ENCODE data around the gene DPP7. TPM values are rescaled to one million over a fixed set of nuclear protein-coding genes. Genes with fewer than 3 reads are reported as not detected.
A peak's percentile ranks its signal among the peaks of the same experiment; 100 is the strongest.

The DPP7 gene
- total and polyA plus RNA-seq, 2 experiments from 2014 or later, result 19.7 to 26.8 TPM

- peak; percentile 89 for ATAC-seq
- TF ChIP-seq EZH2phosphoT487 (IDR thresholded peaks at IDR 0.05; ENCODE audit: unreplicated experiment) (no peak), NANOG (IDR thresholded peaks at IDR 0.05; ENCODE audit: borderline replicate concordance) (no peak), POLR2AphosphoS5 (IDR thresholded peaks at IDR 0.05; ENCODE audit: low read depth) (peak; percentile 83), CREB1 (CRISPR knock-in tag; IDR thresholded peaks at IDR 0.05; ENCODE audit: low read depth) (peak; percentile 82)
- Mint-ChIP-seq H3K4me1 (peaks cover 15% of the 10 kb centered on the region), H3K27me3 (ENCODE audit: insufficient read depth, low read depth, poor library complexity) (peaks cover 23% of the 10 kb centered on the region), H3K9me3 (peaks cover 4% of the 10 kb centered on the region; the same call in 1 of the 3 replicates), H3K36me3 (ENCODE audit: low read depth) (peaks cover 9% of the 10 kb centered on the region; the same call in 1 of the 3 replicates), H3K4me3 (peak within 1 kb of the TSS; percentile 92), H3K27ac (no peak within 1 kb of the TSS; the same call in none of the 2 replicates)
- Histone ChIP-seq H4K20me1 (replicated peaks; ENCODE audit: insufficient read depth) (no peaks in the 10 kb centered on the region; the same call in 1 of the 2 replicates), H2AFZ (peak within 1 kb of the TSS; percentile 97), H3K4me1 (ENCODE audit: insufficient read depth) (peaks cover 9% of the 10 kb centered on the region), H3K36me3 (ENCODE audit: insufficient read depth) (no peaks in the 10 kb centered on the region), H3F3A (replicated peaks; ENCODE audit: low read depth) (peaks cover 20% of the 10 kb centered on the region), H3K27me3 (ENCODE audit: insufficient read depth) (peaks cover 5% of the 10 kb centered on the region; the same call in 1 of the 2 replicates), H3K9me2 (ENCODE audit: insufficient read depth) (no peaks in the 10 kb centered on the region), H3K4me3 (peak within 1 kb of the TSS; percentile 93), H3K27ac (ENCODE audit: low read depth) (no peak within 1 kb of the TSS), H3K4me2 (peak within 1 kb of the TSS; percentile 98), H3K79me2 (replicated peaks; ENCODE audit: insufficient read depth) (no peaks in the 10 kb centered on the region; the same call in 1 of the 2 replicates)
- peak; percentile 98 for DNase-seq (ENCODE audit: low spot score)
Measured at GRCh38 chr9:137086531-137087408, 27.8 kb downstream of the DPP7 start, which contains the start of gene MAN1B1. TSS of gene MAN1B1 (plus strand) at chr9:137086985. CDS start at chr9:137087000, 15 bp downstream.

GRCh38 chr9:137085920-137086530 lies 28.5 kb downstream of the DPP7 start:
- Histone ChIP-seq H3K4me3 (peak overlapping the region; percentile 93), H3F3A (replicated peaks; ENCODE audit: low read depth) (peaks cover 20% of the 10 kb centered on the region), H3K9me2 (ENCODE audit: insufficient read depth) (no peaks in the 10 kb centered on the region), H4K20me1 (replicated peaks; ENCODE audit: insufficient read depth) (no peaks in the 10 kb centered on the region), H3K79me2 (replicated peaks; ENCODE audit: insufficient read depth) (no peaks in the 10 kb centered on the region; the same call in 1 of the 2 replicates), H3K4me1 (ENCODE audit: insufficient read depth) (peaks cover 9% of the 10 kb centered on the region), H3K27me3 (ENCODE audit: insufficient read depth) (peaks cover 5% of the 10 kb centered on the region; the same call in 1 of the 2 replicates), H3K4me2 (peak overlapping the region; percentile 92), H3K27ac (ENCODE audit: low read depth) (no peak overlapping the region), H3K36me3 (ENCODE audit: insufficient read depth) (no peaks in the 10 kb centered on the region), H2AFZ (peak overlapping the region; percentile 59)
- peaks cover 4% of the 10 kb centered on the region; the same call in 1 of the 3 replicates for H3K9me3 Mint-ChIP-seq
- peak overlapping the region; percentile 90 for H3K4me3 Mint-ChIP-seq
- peak; percentile 46 for DNase-seq (ENCODE audit: low spot score)
- peaks cover 26% of the 10 kb centered on the region for H3K27me3 Mint-ChIP-seq (ENCODE audit: insufficient read depth, low read depth, poor library complexity)
- ATAC-seq, result peak; percentile 46
- H3K4me1 Mint-ChIP-seq, result peaks cover 15% of the 10 kb centered on the region
- H3K36me3 Mint-ChIP-seq (ENCODE audit: low read depth), result peaks cover 8% of the 10 kb centered on the region; the same call in 1 of the 3 replicates
- no peak overlapping the region; the same call in 1 of the 2 replicates for H3K27ac Mint-ChIP-seq
- no peak for TF ChIP-seq CTCF (conservative IDR thresholded peaks at IDR 0.05; ENCODE audit: low read depth in 2 of 2)
- TF ChIP-seq CREB1 (CRISPR knock-in tag; IDR thresholded peaks at IDR 0.05; ENCODE audit: low read depth), result no peak
- TF ChIP-seq REST (IDR thresholded peaks at IDR 0.05; ENCODE audit: unreplicated experiment), result no peak
- TF ChIP-seq POLR2AphosphoS5 (IDR thresholded peaks at IDR 0.05; ENCODE audit: low read depth), result no peak
